ENCODE measurements around the gene PMPCA.

Gene PMPCA

GRCh38 chr9:136386018-136386417 lies 24.4 kb upstream of the PMPCA start:
- no peak for TF ChIP-seq CTCF (IDR thresholded peaks at IDR 0.05; ENCODE audit: insufficient read depth, low read depth, low read length, missing control alignments)
- no peak overlapping the region for H3K4me3 ChIP-seq (ENCODE audit: low read depth, low read length)
- no peak for DNase-seq (ENCODE audit: low read depth)

GRCh38 chr9:136387217-136387616 lies 23.2 kb upstream of the PMPCA start:
- no peak for TF ChIP-seq CTCF (IDR thresholded peaks at IDR 0.05; ENCODE audit: insufficient read depth, low read depth, low read length, missing control alignments)
- no peak overlapping the region for H3K4me3 ChIP-seq (ENCODE audit: low read depth, low read length)
- DNase-seq (ENCODE audit: low read depth), result no peak

GRCh38 chr9:136389396-136389795 lies 21.1 kb upstream of the PMPCA start:
- no peak for DNase-seq (ENCODE audit: low read depth)
- no peak overlapping the region for H3K4me3 ChIP-seq (ENCODE audit: low read depth, low read length)
- no peak for TF ChIP-seq CTCF (IDR thresholded peaks at IDR 0.05; ENCODE audit: insufficient read depth, low read depth, low read length, missing control alignments)

- DNase-seq (ENCODE audit: low read depth), result no peak
- no peak for TF ChIP-seq CTCF (IDR thresholded peaks at IDR 0.05; ENCODE audit: insufficient read depth, low read depth, low read length, missing control alignments)
- no peak overlapping the region for H3K4me3 ChIP-seq (ENCODE audit: low read depth, low read length)
Observed at GRCh38 chr9:136391737-136392537, 18.5 kb upstream of the PMPCA start.

- TF ChIP-seq CTCF (IDR thresholded peaks at IDR 0.05; ENCODE audit: insufficient read depth, low read depth, low read length, missing control alignments), result no peak
- no peak overlapping the region for H3K4me3 ChIP-seq (ENCODE audit: low read depth, low read length)
- no peak for DNase-seq (ENCODE audit: low read depth)
Observed at GRCh38 chr9:136392538-136393449, 17.7 kb upstream of the PMPCA start.

GRCh38 chr9:136393531-136393930 lies 16.9 kb upstream of the PMPCA start:
- no peak for TF ChIP-seq CTCF (IDR thresholded peaks at IDR 0.05; ENCODE audit: insufficient read depth, low read depth, low read length, missing control alignments)
- DNase-seq (ENCODE audit: low read depth), result no peak
- H3K4me3 ChIP-seq (ENCODE audit: low read depth, low read length), result no peak overlapping the region
